Right lobe of liver (tissue), 6 donors: ENCODE data around the gene SNPH. TPM values are rescaled to one million over a fixed set of nuclear protein-coding genes. Genes with fewer than 3 reads are reported as not detected.

ENCODE experiments used
- ATAC-seq, 4 donors: fragments of 200-7000 bp; cut with Tn5 transposase; one replicate each; pipeline ENCODE4 v1.9.1; 2020; ENCODE audit warnings: mild to moderate bottlenecking in 4 of 4, moderate library complexity in 4 of 4
- DNase-seq, 3 donors: peaks; one replicate each; pipeline ENCODE4 v3.0.0-alpha.2; 2020
- H3K27ac ChIP-seq, 3 donors: fragments of 200-600 bp; one replicate each; pipeline ENCODE4 v1.8.0; 2022
- H3K27me3 ChIP-seq, 2 donors: fragments of 200-600 bp; one replicate each; pipeline ENCODE4 v1.8.0; 2022
- H3K36me3 ChIP-seq, 4 donors: fragments of 200-600 bp; sonication (generic) in 1 of 4; one replicate each; pipeline versions ENCODE4 v1.5.1 to v1.8.0; 2017 to 2022; ENCODE audit warnings: control low read depth in 1 of 4
- H3K4me1 ChIP-seq, 4 donors: fragments of 200-600 bp; sonication (generic) in 1 of 4; one replicate each; pipeline versions ENCODE4 v1.5.1 to v1.8.0; 2017 to 2022; ENCODE audit warnings: control low read depth in 1 of 4
- H3K4me3 ChIP-seq, 3 donors: fragments of 200-600 bp; one replicate each; pipeline ENCODE4 v1.8.0; 2022
- H3K9me3 ChIP-seq, 4 donors: fragments of 200-600 bp; sonication (generic) in 1 of 4; one replicate each; pipeline versions ENCODE4 v1.5.1 to v1.8.0; 2017 to 2022; ENCODE audit warnings: control low read depth in 1 of 4
- POLR2A ChIP-seq: fragments of 450-650 bp; IDR thresholded peaks from one replicate; pipeline ENCODE4 v1.6.1; 2017; ENCODE audit warnings: antibody characterized with exemption, mild to moderate bottlenecking
- WGBS: methylation state at CpG from one replicate; pipeline ENCODE4 v1.1.6; 2018; ENCODE audit warnings: low coverage, low lambda C conversion rate; ENCODE audit not compliant: insufficient coverage; ENCODE audit errors: missing lambda C conversion rate; 5-methylcytosine and 5-hydroxymethylcytosine counted together
- intact Hi-C, 2 donors: fragments of 100-400 bp; cut with DNase I; formaldehyde crosslinking; loops; one replicate each; pipeline versions ENCODE4 v1.11.2 to v1.14.1; 2022
- total RNA-seq, 6 experiments: library from RNA; depleted of rRNA in 2 of 6; stranded (reverse); fragments of >200 nt in 2 of 6; fragmentation: NEBNext Ultra II Directional in 3 of 6; extraction: Animal tissue kit (Norgen Biotek cat#: 25700) in 3 of 6; gene quantifications; one replicate each; pipeline versions ENCODE4 v1.1.0 to v1.2.4, GENCODE V29; 2016 to 2023
- TF ChIP-seq, protein P1 (sequence below), 4 donors: fragments of 200-600 bp in 3 of 4; fragments of 450-650 bp in 1 of 4; IDR thresholded peaks; one replicate each; pipeline versions ENCODE4 v1.5.1 to v1.8.0; 2016 to 2022; ENCODE audit warnings: antibody characterized with exemption in 4 of 4, mild to moderate bottlenecking in 2 of 4
- donor health status: DM: no; HTN: yes; CAD: no.
- donor health status: DM: no; HTN: no; CAD: no.
- donor health status: DM: no; HTN: no; CAD: no.
- donor health status: DM: no; HTN: yes; CAD: no.
- donor health status: DM: no; HTN: yes; CAD: no.

Gene SNPH
- total RNA-seq, 6 experiments from 2014 or later: 0.11 to 0.61 (median 0.12) TPM

DNA sequence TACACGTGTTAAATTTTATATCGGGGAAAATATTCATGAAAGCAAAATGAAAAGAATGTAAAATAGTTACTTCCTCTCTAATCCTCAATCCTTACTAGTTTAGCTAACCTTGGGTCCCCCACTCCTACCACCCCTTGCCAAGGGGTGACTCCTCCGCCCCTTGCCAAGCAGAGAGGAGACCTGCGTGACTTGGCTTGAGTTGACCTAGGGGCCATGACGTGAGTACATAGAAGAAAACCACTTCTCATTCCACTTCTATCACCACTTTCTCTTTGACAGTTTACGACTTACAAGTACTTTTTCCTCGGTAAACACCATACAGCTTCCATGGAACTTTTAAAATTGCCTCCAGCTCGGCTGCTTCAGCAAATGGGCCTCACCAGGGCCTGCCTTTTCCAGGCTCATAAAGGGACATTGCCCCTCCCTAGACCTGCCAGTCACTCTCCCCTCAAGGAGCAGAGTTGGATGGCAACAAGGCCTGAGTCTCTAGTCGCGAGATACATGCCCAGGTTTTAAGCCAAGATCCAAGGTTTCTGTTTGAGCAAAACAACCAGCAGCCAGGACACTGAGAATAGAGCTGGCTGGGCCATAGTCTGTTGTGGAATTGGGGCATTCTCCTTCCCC lies 32.9 kb downstream of the SNPH start:
- intact Hi-C loops: no loop called here
- WGBS: 88% methylated on average over 9 of the region's 10 CpGs
- no peak for ATAC-seq
- no peaks in the 10 kb centered on the region for H3K27me3 ChIP-seq
- no peak for DNase-seq
- H3K4me1 ChIP-seq: no peaks in the 10 kb centered on the region
- H3K36me3 ChIP-seq: no peaks in the 10 kb centered on the region
- no peak overlapping the region for H3K4me3 ChIP-seq
- TF ChIP-seq POLR2A: no peak
- TF ChIP-seq, protein P1, sequence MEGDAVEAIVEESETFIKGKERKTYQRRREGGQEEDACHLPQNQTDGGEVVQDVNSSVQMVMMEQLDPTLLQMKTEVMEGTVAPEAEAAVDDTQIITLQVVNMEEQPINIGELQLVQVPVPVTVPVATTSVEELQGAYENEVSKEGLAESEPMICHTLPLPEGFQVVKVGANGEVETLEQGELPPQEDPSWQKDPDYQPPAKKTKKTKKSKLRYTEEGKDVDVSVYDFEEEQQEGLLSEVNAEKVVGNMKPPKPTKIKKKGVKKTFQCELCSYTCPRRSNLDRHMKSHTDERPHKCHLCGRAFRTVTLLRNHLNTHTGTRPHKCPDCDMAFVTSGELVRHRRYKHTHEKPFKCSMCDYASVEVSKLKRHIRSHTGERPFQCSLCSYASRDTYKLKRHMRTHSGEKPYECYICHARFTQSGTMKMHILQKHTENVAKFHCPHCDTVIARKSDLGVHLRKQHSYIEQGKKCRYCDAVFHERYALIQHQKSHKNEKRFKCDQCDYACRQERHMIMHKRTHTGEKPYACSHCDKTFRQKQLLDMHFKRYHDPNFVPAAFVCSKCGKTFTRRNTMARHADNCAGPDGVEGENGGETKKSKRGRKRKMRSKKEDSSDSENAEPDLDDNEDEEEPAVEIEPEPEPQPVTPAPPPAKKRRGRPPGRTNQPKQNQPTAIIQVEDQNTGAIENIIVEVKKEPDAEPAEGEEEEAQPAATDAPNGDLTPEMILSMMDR (IDR thresholded peaks at IDR 0.05): no peak
- no peak overlapping the region for H3K27ac ChIP-seq
- no peaks in the 10 kb centered on the region for H3K9me3 ChIP-seq

DNA sequence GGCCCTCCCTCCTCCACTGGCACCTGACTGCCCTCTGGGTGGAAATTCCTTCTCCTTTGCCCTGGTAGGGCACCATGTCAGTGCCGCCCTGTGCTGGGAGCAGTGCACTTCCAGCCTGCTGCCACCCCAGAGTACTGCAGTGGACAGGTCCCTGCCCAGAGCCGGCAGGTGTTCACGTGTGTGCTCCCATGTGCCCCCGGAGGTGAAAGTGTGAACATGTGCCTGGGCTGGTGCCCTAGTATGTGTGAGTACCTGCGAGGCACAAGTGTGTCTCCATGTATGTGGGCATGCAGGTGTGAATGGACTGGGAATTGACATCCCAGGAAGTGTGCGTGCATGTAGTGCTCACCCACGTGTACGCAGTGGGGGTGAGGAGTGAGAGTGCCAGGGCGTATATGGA lies 33.4 kb downstream of the SNPH start:
- H3K9me3 ChIP-seq: no peaks in the 10 kb centered on the region
- no peaks in the 10 kb centered on the region for H3K36me3 ChIP-seq
- no peak overlapping the region for H3K27ac ChIP-seq
- H3K4me3 ChIP-seq: no peak overlapping the region
- 100% methylated on average over 2 of the region's 9 CpGs for WGBS
- TF ChIP-seq, protein P1 (IDR thresholded peaks at IDR 0.05): no peak
- TF ChIP-seq POLR2A: no peak
- no peak for DNase-seq
- intact Hi-C loops: no loop called here
- peak in 3 of 4 donors; percentile 15 to 62 (median 53) for ATAC-seq
- no peaks in the 10 kb centered on the region for H3K4me1 ChIP-seq
- no peaks in the 10 kb centered on the region for H3K27me3 ChIP-seq

DNA sequence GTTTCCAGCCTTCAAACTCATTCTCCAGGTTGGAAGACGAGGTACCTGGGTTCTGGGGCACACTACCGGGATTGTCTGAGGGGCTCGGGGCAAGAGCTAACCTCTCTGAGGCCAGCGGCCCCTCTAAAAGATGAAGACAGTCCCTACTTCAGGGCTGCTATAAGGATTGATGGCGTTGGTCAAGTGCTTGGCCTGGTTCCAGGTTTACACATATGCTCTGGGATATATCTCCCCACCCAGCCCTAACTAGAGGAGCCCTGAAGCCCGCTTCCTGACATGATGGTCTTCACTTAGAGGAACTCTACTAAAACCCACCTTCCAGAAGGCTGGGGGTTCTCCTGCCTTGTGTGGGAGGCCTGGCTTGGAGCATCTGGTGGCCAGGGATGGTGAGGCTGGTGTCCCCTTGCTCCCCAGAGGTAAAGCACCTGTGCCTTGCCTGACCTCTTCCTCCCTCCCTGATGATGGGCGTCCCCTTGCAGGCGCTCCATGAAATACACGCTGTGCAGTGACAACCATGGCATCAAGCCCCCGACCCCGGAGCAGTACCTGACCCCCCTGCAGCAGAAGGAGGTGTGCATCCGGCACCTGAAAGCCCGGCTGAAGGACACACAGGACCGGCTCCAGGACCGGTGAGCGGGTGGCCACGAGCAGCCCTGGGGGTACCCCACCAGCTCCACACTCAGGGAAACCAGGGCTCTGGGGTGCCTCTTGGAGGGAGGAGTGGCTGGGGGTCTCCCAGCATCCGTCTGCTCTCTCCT lies 34.2 kb downstream of the SNPH start:
- no peak for DNase-seq
- WGBS: 83% methylated on average over 1 of the region's 18 CpGs
- intact Hi-C loops: no loop called here

DNA sequence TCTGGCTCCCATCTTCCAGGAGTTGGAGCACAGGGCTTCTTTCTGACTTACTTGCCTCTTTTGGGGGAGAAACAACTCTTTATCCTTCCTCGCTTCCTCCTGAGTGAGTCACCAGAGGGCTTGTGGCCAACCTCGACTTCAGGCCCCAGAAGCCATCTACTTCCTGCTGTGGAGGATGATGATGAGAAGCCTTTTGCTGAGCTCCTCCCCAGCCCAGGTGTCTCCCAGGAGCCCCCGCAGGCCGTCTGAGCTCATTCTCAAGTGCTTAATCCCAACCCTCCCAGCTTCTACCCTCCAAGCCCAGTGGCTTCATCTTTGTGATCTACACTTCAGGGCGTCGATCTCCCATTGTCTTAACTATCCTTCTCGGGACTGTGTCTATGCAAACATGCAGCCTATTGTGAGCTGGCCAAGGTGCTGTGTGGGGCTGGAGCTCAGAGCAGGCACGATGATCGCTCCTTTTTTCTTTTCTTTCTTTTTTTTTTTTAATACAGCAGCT lies 35.0 kb downstream of the SNPH start:
- H3K4me3 ChIP-seq: no peak overlapping the region
- WGBS: 50% methylated on average over 8 of the region's 9 CpGs
- TF ChIP-seq, protein P1 (IDR thresholded peaks at IDR 0.05): no peak
- TF ChIP-seq POLR2A: no peak
- no peak overlapping the region for H3K27ac ChIP-seq
- no peaks in the 10 kb centered on the region for H3K27me3 ChIP-seq
- ATAC-seq (no peak), DNase-seq (no peak)
- H3K36me3 ChIP-seq: no peaks in the 10 kb centered on the region
- no peaks in the 10 kb centered on the region for H3K4me1 ChIP-seq
- no peaks in the 10 kb centered on the region for H3K9me3 ChIP-seq
- intact Hi-C loops: no loop called here

More for the DNA sequence above, 34.2 kb downstream of the SNPH start:
- Histone ChIP-seq H3K4me1 (no peaks in the 10 kb centered on the region), H3K4me3 (no peak overlapping the region), H3K9me3 (no peaks in the 10 kb centered on the region), H3K27ac (no peak overlapping the region), H3K36me3 (no peaks in the 10 kb centered on the region), H3K27me3 (no peaks in the 10 kb centered on the region)
- ATAC-seq: no peak
- TF ChIP-seq POLR2A: no peak
- TF ChIP-seq, protein P1 (IDR thresholded peaks at IDR 0.05): no peak
